Keratinocyte (primary cell): Measurements from ENCODE around the gene DCTPP1.

Experiments
- EZH2 ChIP-seq: IDR thresholded peaks from one replicate; pipeline ENCODE4 v1.6.1; 2012; ENCODE audit warnings: inconsistent platforms, mild to moderate bottlenecking, low read length, moderate library complexity
- TF ChIP-seq, protein P1 (sequence below), 3 experiments: IDR thresholded peaks in 1 of 3; conservative IDR thresholded peaks in 1 of 3; optimal IDR thresholded peaks in 1 of 3; 2 replicates in 2 of 3; 3 replicates in 1 of 3; pipeline versions ENCODE3 to v1.5.1; 2011; ENCODE audit warnings: low read length in 3 of 3, mild to moderate bottlenecking in 3 of 3, moderate library complexity in 2 of 3, control low read depth in 1 of 3, inconsistent platforms in 1 of 3; ENCODE audit not compliant: insufficient read depth in 2 of 3; ENCODE audit errors: extremely low read depth in 1 of 3

DNA sequence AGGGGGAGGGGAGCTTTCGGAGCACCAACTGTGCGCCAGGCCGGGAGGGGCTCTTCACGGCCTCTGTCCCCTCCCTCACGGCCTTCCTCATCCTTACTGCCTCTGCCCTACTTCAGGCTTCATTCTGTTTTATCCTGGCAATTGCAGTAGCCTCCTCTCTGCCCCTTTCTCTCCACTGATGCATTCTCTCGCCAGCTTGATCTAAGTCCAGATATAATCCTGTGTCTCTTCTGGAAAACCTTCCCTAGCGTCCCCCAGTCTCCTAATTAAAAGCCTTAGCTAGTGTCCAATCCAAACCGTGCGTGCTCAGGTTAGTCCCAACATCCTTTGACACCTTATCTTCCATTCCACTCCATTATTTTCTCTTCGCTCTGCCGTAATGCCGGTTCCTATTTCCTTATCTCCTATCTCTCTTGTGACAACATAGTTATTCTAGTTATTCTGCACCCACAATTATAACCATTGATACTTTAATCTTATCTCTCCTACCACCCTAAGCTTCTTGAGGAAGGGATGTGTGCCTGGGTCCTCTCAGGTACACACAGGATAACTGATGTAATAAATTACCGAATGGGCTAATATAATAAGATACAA is 33.7 kb downstream of the DCTPP1 start:
- TF ChIP-seq EZH2, result no peak
- TF ChIP-seq, protein P1, sequence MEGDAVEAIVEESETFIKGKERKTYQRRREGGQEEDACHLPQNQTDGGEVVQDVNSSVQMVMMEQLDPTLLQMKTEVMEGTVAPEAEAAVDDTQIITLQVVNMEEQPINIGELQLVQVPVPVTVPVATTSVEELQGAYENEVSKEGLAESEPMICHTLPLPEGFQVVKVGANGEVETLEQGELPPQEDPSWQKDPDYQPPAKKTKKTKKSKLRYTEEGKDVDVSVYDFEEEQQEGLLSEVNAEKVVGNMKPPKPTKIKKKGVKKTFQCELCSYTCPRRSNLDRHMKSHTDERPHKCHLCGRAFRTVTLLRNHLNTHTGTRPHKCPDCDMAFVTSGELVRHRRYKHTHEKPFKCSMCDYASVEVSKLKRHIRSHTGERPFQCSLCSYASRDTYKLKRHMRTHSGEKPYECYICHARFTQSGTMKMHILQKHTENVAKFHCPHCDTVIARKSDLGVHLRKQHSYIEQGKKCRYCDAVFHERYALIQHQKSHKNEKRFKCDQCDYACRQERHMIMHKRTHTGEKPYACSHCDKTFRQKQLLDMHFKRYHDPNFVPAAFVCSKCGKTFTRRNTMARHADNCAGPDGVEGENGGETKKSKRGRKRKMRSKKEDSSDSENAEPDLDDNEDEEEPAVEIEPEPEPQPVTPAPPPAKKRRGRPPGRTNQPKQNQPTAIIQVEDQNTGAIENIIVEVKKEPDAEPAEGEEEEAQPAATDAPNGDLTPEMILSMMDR (optimal IDR thresholded peaks at IDR 0.05 in 1 of 3, IDR thresholded peaks at IDR 0.05 in 1 of 3, conservative IDR thresholded peaks at IDR 0.05 in 1 of 3; ENCODE audit: extremely low read depth in 1 of 3, insufficient read depth in 2 of 3, low read length in 3 of 3), result no peak
